ENCODE measurements around the gene PARP9. TPM values are rescaled to one million over a fixed set of nuclear protein-coding genes. Genes with fewer than 3 reads are reported as not detected.

PARP9 gene
- total and polyA plus RNA-seq, 2 experiments from 2014 or later: 15.0 to 29.8 TPM

GRCh38 chr3:122498152-122498551, 65.9 kb downstream of the PARP9 start:
- no peaks in the 10 kb centered on the region for H3K9me3 ChIP-seq (ENCODE audit: low read depth)
- no peaks in the 10 kb centered on the region for H3K4me1 ChIP-seq (ENCODE audit: insufficient read depth)
- TF ChIP-seq EZH2phosphoT487 (IDR thresholded peaks at IDR 0.05; ENCODE audit: low read depth, severe bottlenecking, unreplicated experiment) (no peak), EZH2 (IDR thresholded peaks at IDR 0.05; ENCODE audit: borderline replicate concordance) (no peak), CTCF (IDR thresholded peaks at IDR 0.05; ENCODE audit: poor library complexity) (no peak)
- no peak overlapping the region for H3K4me3 ChIP-seq
- peaks cover 74% of the 10 kb centered on the region for H3K79me2 ChIP-seq
- 33% methylated on average over 1 of the region's 1 CpG for whole genome bisulfite sequencing (ENCODE audit: low lambda C conversion rate, missing lambda C conversion rate)
- no peak for DNase-seq (ENCODE audit: low spot score)
- no peak overlapping the region for H3K4me2 ChIP-seq
- H3K9me2 ChIP-seq (replicated peaks; ENCODE audit: insufficient read depth): no peaks in the 10 kb centered on the region
- H3K36me3 ChIP-seq (replicated peaks; ENCODE audit: insufficient read depth, low read depth): no peaks in the 10 kb centered on the region
- H4K20me1 ChIP-seq (ENCODE audit: insufficient read depth, poor library complexity, severe bottlenecking): peaks cover 55% of the 10 kb centered on the region
- no peak overlapping the region for H2AFZ ChIP-seq
- no peak overlapping the region for H3K27ac ChIP-seq
- H3K27me3 ChIP-seq: no peaks in the 10 kb centered on the region

- Histone ChIP-seq H4K20me1 (ENCODE audit: insufficient read depth, poor library complexity, severe bottlenecking) (peaks cover 53% of the 10 kb centered on the region), H3K36me3 (replicated peaks; ENCODE audit: insufficient read depth, low read depth) (no peaks in the 10 kb centered on the region), H3K27ac (no peak overlapping the region), H2AFZ (no peak overlapping the region), H3K4me3 (no peak overlapping the region), H3K9me3 (ENCODE audit: low read depth) (no peaks in the 10 kb centered on the region), H3K4me2 (no peak overlapping the region), H3K79me2 (peaks cover 73% of the 10 kb centered on the region), H3K27me3 (no peaks in the 10 kb centered on the region), H3K9me2 (replicated peaks; ENCODE audit: insufficient read depth) (no peaks in the 10 kb centered on the region), H3K4me1 (ENCODE audit: insufficient read depth) (no peaks in the 10 kb centered on the region)
- TF ChIP-seq CTCF (IDR thresholded peaks at IDR 0.05; ENCODE audit: poor library complexity): no peak
- TF ChIP-seq EZH2 (IDR thresholded peaks at IDR 0.05; ENCODE audit: borderline replicate concordance): no peak
- no peak for TF ChIP-seq EZH2phosphoT487 (IDR thresholded peaks at IDR 0.05; ENCODE audit: low read depth, severe bottlenecking, unreplicated experiment)
- 73% methylated on average over 1 of the region's 1 CpG for whole genome bisulfite sequencing (ENCODE audit: low lambda C conversion rate, missing lambda C conversion rate)
- DNase-seq (ENCODE audit: low spot score): no peak
These were observed 66.7 kb downstream of the PARP9 start for GRCh38 chr3:122497425-122497824.

- H3K79me2 ChIP-seq: peaks cover 68% of the 10 kb centered on the region
- no peak for DNase-seq (ENCODE audit: low spot score)
- no peaks in the 10 kb centered on the region for H3K36me3 ChIP-seq (replicated peaks; ENCODE audit: insufficient read depth, low read depth)
- no peaks in the 10 kb centered on the region for H3K9me2 ChIP-seq (replicated peaks; ENCODE audit: insufficient read depth)
- H3K4me2 ChIP-seq: no peak overlapping the region
- TF ChIP-seq CTCF (IDR thresholded peaks at IDR 0.05; ENCODE audit: poor library complexity) (no peak), EZH2phosphoT487 (IDR thresholded peaks at IDR 0.05; ENCODE audit: low read depth, severe bottlenecking, unreplicated experiment) (no peak), EZH2 (IDR thresholded peaks at IDR 0.05; ENCODE audit: borderline replicate concordance) (no peak)
- no peak overlapping the region for H2AFZ ChIP-seq
- no peak overlapping the region for H3K27ac ChIP-seq
- 92% methylated on average over 2 of the region's 2 CpGs for WGBS (ENCODE audit: low lambda C conversion rate, missing lambda C conversion rate)
- H3K27me3 ChIP-seq: no peaks in the 10 kb centered on the region
- peaks cover 44% of the 10 kb centered on the region for H4K20me1 ChIP-seq (ENCODE audit: insufficient read depth, poor library complexity, severe bottlenecking)
- H3K9me3 ChIP-seq (ENCODE audit: low read depth): no peaks in the 10 kb centered on the region
- H3K4me1 ChIP-seq (ENCODE audit: insufficient read depth): no peaks in the 10 kb centered on the region
- no peak overlapping the region for H3K4me3 ChIP-seq
These were observed 67.6 kb downstream of the PARP9 start for GRCh38 chr3:122496508-122496907.

GRCh38 chr3:122493296-122493695, 70.8 kb downstream of the PARP9 start:
- Histone ChIP-seq H3K27ac (no peak overlapping the region), H2AFZ (no peak overlapping the region), H3K4me3 (no peak overlapping the region), H3K9me3 (ENCODE audit: low read depth) (no peaks in the 10 kb centered on the region), H4K20me1 (ENCODE audit: insufficient read depth, poor library complexity, severe bottlenecking) (peaks cover 16% of the 10 kb centered on the region), H3K27me3 (no peaks in the 10 kb centered on the region), H3K4me2 (no peak overlapping the region), H3K9me2 (replicated peaks; ENCODE audit: insufficient read depth) (no peaks in the 10 kb centered on the region), H3K79me2 (peaks cover 51% of the 10 kb centered on the region), H3K36me3 (replicated peaks; ENCODE audit: insufficient read depth, low read depth) (no peaks in the 10 kb centered on the region), H3K4me1 (ENCODE audit: insufficient read depth) (no peaks in the 10 kb centered on the region)
- TF ChIP-seq EZH2phosphoT487 (IDR thresholded peaks at IDR 0.05; ENCODE audit: low read depth, severe bottlenecking, unreplicated experiment): no peak
- no peak for TF ChIP-seq CTCF (IDR thresholded peaks at IDR 0.05; ENCODE audit: poor library complexity)
- no peak for TF ChIP-seq EZH2 (IDR thresholded peaks at IDR 0.05; ENCODE audit: borderline replicate concordance)
- 74% methylated on average over 3 of the region's 3 CpGs for WGBS (ENCODE audit: low lambda C conversion rate, missing lambda C conversion rate)
- DNase-seq (ENCODE audit: low spot score): no peak
